Stimulated activated CD4-positive, alpha-beta T cell treated with anti-CD3 and anti-CD28 coated beads, Interleukin-4, amount 100 ng/mL, for 24 hours (primary cell): ENCODE measurements around the gene SLAMF9.

ENCODE experiments used
- DNase-seq: peaks from one replicate; pipeline ENCODE4 v3.0.0-alpha.2; 2020

Gene SLAMF9

GRCh38 chr1:159953536-159954515, at the start of gene SLAMF9:
Gene SLAMF9, minus strand, starts transcription at chr1:159954237. Its CDS starts 100 bp downstream, at chr1:159954137.
- DNase-seq = no peak

GRCh38 chr1:160001440-160001839, 47.4 kb upstream of the SLAMF9 start:
- no peak for DNase-seq

GRCh38 chr1:159999204-159999603, 45.2 kb upstream of the SLAMF9 start:
- DNase-seq = no peak

- DNase-seq = no peak
Observed at GRCh38 chr1:159996653-159997052, 42.6 kb upstream of the SLAMF9 start.

- no peak for DNase-seq
Observed at GRCh38 chr1:159994896-159995295, 40.9 kb upstream of the SLAMF9 start.

GRCh38 chr1:159993911-159994310, 39.9 kb upstream of the SLAMF9 start:
- no peak for DNase-seq

GRCh38 chr1:159992161-159992560, 38.1 kb upstream of the SLAMF9 start:
- no peak for DNase-seq

- DNase-seq = no peak
Observed at GRCh38 chr1:159991513-159991912, 37.5 kb upstream of the SLAMF9 start.

GRCh38 chr1:159990005-159990404, 36.0 kb upstream of the SLAMF9 start:
- no peak for DNase-seq

- no peak for DNase-seq
Observed at GRCh38 chr1:159989581-159989980, 35.5 kb upstream of the SLAMF9 start.

- no peak for DNase-seq
Observed at GRCh38 chr1:159988006-159988405, 34.0 kb upstream of the SLAMF9 start.

- DNase-seq = no peak
Observed at GRCh38 chr1:159987186-159987585, 33.1 kb upstream of the SLAMF9 start.

- no peak for DNase-seq
Observed at GRCh38 chr1:159986531-159986930, 32.5 kb upstream of the SLAMF9 start.

GRCh38 chr1:159986093-159986492, 32.1 kb upstream of the SLAMF9 start:
- DNase-seq = no peak

GRCh38 chr1:159985473-159985872, 31.4 kb upstream of the SLAMF9 start:
- DNase-seq = no peak

GRCh38 chr1:159983681-159984080, 29.6 kb upstream of the SLAMF9 start:
- no peak for DNase-seq

GRCh38 chr1:159982280-159982679, 28.2 kb upstream of the SLAMF9 start:
- DNase-seq = no peak

GRCh38 chr1:159981351-159982055, 27.5 kb upstream of the SLAMF9 start:
- DNase-seq = no peak

GRCh38 chr1:159980786-159981185, 26.7 kb upstream of the SLAMF9 start:
- DNase-seq = no peak

GRCh38 chr1:159980076-159980475, 26.0 kb upstream of the SLAMF9 start:
- DNase-seq = no peak

GRCh38 chr1:159979257-159979656, 25.2 kb upstream of the SLAMF9 start:
- DNase-seq = no peak

- DNase-seq = no peak
Observed at GRCh38 chr1:159978107-159978398, 24.0 kb upstream of the SLAMF9 start.

- no peak for DNase-seq
Observed at GRCh38 chr1:159977364-159978106, 23.5 kb upstream of the SLAMF9 start.
